Measurements from ENCODE around the gene PDE4D.
"Not testable (repeated sequence)": the region's sequence is repeated elsewhere in the genome, so short reads cannot be mapped to it uniquely, and the experiment has no call there.

The PDE4D gene

GRCh38 chr5:59800347-59800893 lies 93.1 kb downstream of the PDE4D start:
- DNase-seq (ENCODE audit: low read depth in 2 of 3, low spot score in 1 of 3): no peak

- DNase-seq (ENCODE audit: low read depth in 2 of 3, low spot score in 1 of 3): peak in 1 of 3 donors; percentile 47
Observed at GRCh38 chr5:59799668-59800346, 93.7 kb downstream of the PDE4D start.

GRCh38 chr5:59798862-59799667 lies 94.5 kb downstream of the PDE4D start:
- no peak for DNase-seq (ENCODE audit: low read depth in 2 of 3, low spot score in 1 of 3)

GRCh38 chr5:59795141-59795540 lies 98.4 kb downstream of the PDE4D start:
- no peak for DNase-seq (ENCODE audit: low read depth in 2 of 3, low spot score in 1 of 3)

GRCh38 chr5:59792983-59793585 lies 100.4 kb downstream of the PDE4D start:
- DNase-seq (ENCODE audit: low read depth in 2 of 3, low spot score in 1 of 3): no peak

GRCh38 chr5:59791617-59792016 lies 101.9 kb downstream of the PDE4D start:
- DNase-seq (ENCODE audit: low read depth in 2 of 3, low spot score in 1 of 3): no peak

GRCh38 chr5:59790776-59791475 lies 102.6 kb downstream of the PDE4D start:
- DNase-seq (ENCODE audit: low read depth in 2 of 3, low spot score in 1 of 3): no peak

GRCh38 chr5:59790376-59790775 lies 103.2 kb downstream of the PDE4D start:
- no peak for DNase-seq (ENCODE audit: low read depth in 2 of 3, low spot score in 1 of 3)

- no peak for DNase-seq (ENCODE audit: low read depth in 2 of 3, low spot score in 1 of 3)
Observed at GRCh38 chr5:59789894-59790293, 103.6 kb downstream of the PDE4D start.

- no peak for DNase-seq (ENCODE audit: low read depth in 2 of 3, low spot score in 1 of 3)
Observed at GRCh38 chr5:59789197-59789596, 104.3 kb downstream of the PDE4D start.

- DNase-seq (ENCODE audit: low read depth in 2 of 3, low spot score in 1 of 3): no peak
Observed at GRCh38 chr5:59786334-59786805, 107.2 kb downstream of the PDE4D start.

- no peak for DNase-seq (ENCODE audit: low read depth in 2 of 3, low spot score in 1 of 3)
Observed at GRCh38 chr5:59785676-59786333, 107.7 kb downstream of the PDE4D start.

GRCh38 chr5:59784708-59785107 lies 108.8 kb downstream of the PDE4D start:
- not testable (repeated sequence) for DNase-seq (ENCODE audit: low read depth in 2 of 3, low spot score in 1 of 3)

GRCh38 chr5:59783264-59783663 lies 110.3 kb downstream of the PDE4D start:
- DNase-seq (ENCODE audit: low read depth in 2 of 3, low spot score in 1 of 3): no peak

GRCh38 chr5:59782856-59783255 lies 110.7 kb downstream of the PDE4D start:
- no peak for DNase-seq (ENCODE audit: low read depth in 2 of 3, low spot score in 1 of 3)

GRCh38 chr5:59779453-59779852 lies 114.1 kb downstream of the PDE4D start:
- no peak for DNase-seq (ENCODE audit: low read depth in 2 of 3, low spot score in 1 of 3)

GRCh38 chr5:59777028-59777427 lies 116.5 kb downstream of the PDE4D start:
- no peak for DNase-seq (ENCODE audit: low read depth in 2 of 3, low spot score in 1 of 3)

GRCh38 chr5:59773294-59773693 lies 120.2 kb downstream of the PDE4D start:
- no peak for DNase-seq (ENCODE audit: low read depth in 2 of 3, low spot score in 1 of 3)

- no peak for DNase-seq (ENCODE audit: low read depth in 2 of 3, low spot score in 1 of 3)
Observed at GRCh38 chr5:59772757-59773156, 120.8 kb downstream of the PDE4D start.

GRCh38 chr5:59772206-59772605 lies 121.3 kb downstream of the PDE4D start:
- no peak for DNase-seq (ENCODE audit: low read depth in 2 of 3, low spot score in 1 of 3)

GRCh38 chr5:59770953-59771352 lies 122.6 kb downstream of the PDE4D start:
- no peak for DNase-seq (ENCODE audit: low read depth in 2 of 3, low spot score in 1 of 3)

Measured in stimulated activated CD4-positive, alpha-beta T cell treated with anti-CD3 and anti-CD28 coated beads, Interleukin-12 subunit alpha, Interleukin-12 subunit beta, amount 100 ng/mL, for 48 hours (primary cell).